HepG2 (cell line): ENCODE results near the gene PHF14. TPM values are rescaled to one million over a fixed set of nuclear protein-coding genes. Genes with fewer than 3 reads are reported as not detected.

ENCODE experiments used
- AGO2 ChIP-seq: fragments of 200-400 bp; formaldehyde crosslinking; optimal IDR thresholded peaks from 2 replicates; pipeline ENCODE3; 2017; ENCODE audit warnings: mild to moderate bottlenecking, low read depth, low read length, moderate library complexity
- ATRX ChIP-seq: sonication (generic); formaldehyde crosslinking; IDR thresholded peaks from 2 replicates; pipeline ENCODE4 v1.4.0; 2020; ENCODE audit warnings: missing genetic modification reagents, borderline replicate concordance
- DNMT3B ChIP-seq: conservative IDR thresholded peaks from 2 replicates; pipeline ENCODE4 v1.6.1; 2016; ENCODE audit warnings: missing biosample characterization, control low read depth
- HOXD1 ChIP-seq: sonication (generic); formaldehyde crosslinking; IDR thresholded peaks from 2 replicates; pipeline ENCODE4 v1.5.0; 2020; ENCODE audit warnings: missing genetic modification reagents
- IRF2 ChIP-seq: IDR thresholded peaks from 2 replicates; pipeline ENCODE4 v1.6.1; 2018; ENCODE audit warnings: missing genetic modification reagents, missing compliant biosample characterization
- KLF13 ChIP-seq: sonication (generic); formaldehyde crosslinking; IDR thresholded peaks from 2 replicates; pipeline ENCODE4 v1.4.0; 2020; ENCODE audit warnings: mild to moderate bottlenecking, missing genetic modification reagents
- PRMT3 ChIP-seq: sonication (generic); formaldehyde crosslinking; IDR thresholded peaks from 2 replicates; pipeline ENCODE4 v1.8.1; 2022; ENCODE audit warnings: low read depth, mild to moderate bottlenecking, moderate library complexity, missing genetic modification reagents, borderline replicate concordance
- RBM39 ChIP-seq: fragments of 200-400 bp; formaldehyde crosslinking; IDR thresholded peaks from one replicate; pipeline ENCODE4 v1.6.1; 2018; ENCODE audit warnings: antibody characterized with exemption, mild to moderate bottlenecking, low read depth, low read length; ENCODE audit not compliant: poor library complexity, severe bottlenecking
- RELA ChIP-seq: sonication (generic); formaldehyde crosslinking; IDR thresholded peaks from 2 replicates; pipeline ENCODE4 v1.4.0; 2020; ENCODE audit warnings: missing genetic modification reagents
- RXRB ChIP-seq: IDR thresholded peaks from 2 replicates; pipeline ENCODE4 v1.6.1; 2016; ENCODE audit warnings: borderline replicate concordance, missing genetic modification reagents, missing compliant biosample characterization
- TBX2 ChIP-seq: sonication (generic); formaldehyde crosslinking; IDR thresholded peaks from 2 replicates; pipeline ENCODE4 v1.5.0; 2020; ENCODE audit warnings: missing genetic modification reagents, mild to moderate bottlenecking, borderline replicate concordance
- ZNF282 ChIP-seq: fragments of 450-650 bp; IDR thresholded peaks from 2 replicates; pipeline ENCODE4 v1.6.1; 2018; ENCODE audit not compliant: partially characterized antibody
- ZNF446 ChIP-seq: sonication (generic); formaldehyde crosslinking; IDR thresholded peaks from 2 replicates; pipeline ENCODE4 v1.5.0; 2020; ENCODE audit warnings: mild to moderate bottlenecking, missing genetic modification reagents
- ZNF619 ChIP-seq: sonication (generic); formaldehyde crosslinking; IDR thresholded peaks from 2 replicates; pipeline ENCODE4 v1.4.0; 2020; ENCODE audit warnings: mild to moderate bottlenecking, missing genetic modification reagents
- ZNF883 ChIP-seq: sonication (generic); formaldehyde crosslinking; IDR thresholded peaks from 2 replicates; pipeline ENCODE4 v1.5.1; 2020; ENCODE audit warnings: mild to moderate bottlenecking, missing genetic modification reagents; ENCODE audit errors: not compliant biosample characterization
- polyA plus RNA-seq, 8 experiments: library from polyadenylated mRNA; depleted of rRNA in 3 of 8; stranded (reverse) in 7 of 8; unstranded in 1 of 8; fragments of >200 nt; fragmentation: Illumina TruSeq in 4 of 8; extraction: Trizol in 4 of 8; gene quantifications; 2 replicates each; pipeline versions ENCODE4 v1.2.1 to v1.2.3, GENCODE V29; 2011 to 2016; ENCODE audit warnings: low read depth in 4 of 8, missing spikeins in 1 of 8, mixed read lengths in 1 of 8; ENCODE audit not compliant: insufficient read depth in 1 of 8
- total RNA-seq, 5 experiments: library from RNA; depleted of rRNA; stranded (reverse); fragments of >200 nt; fragmentation: Illumina TruSeq; extraction: Trizol; gene quantifications; 2 replicates each; pipeline ENCODE4 v1.2.3, GENCODE V29; 2016; ENCODE audit warnings: low read depth in 1 of 5
- TF ChIP-seq, protein P1 (sequence below): sonication (generic); formaldehyde crosslinking; IDR thresholded peaks from 2 replicates; pipeline ENCODE4 v1.4.0; 2020; ENCODE audit warnings: mild to moderate bottlenecking, missing genetic modification reagents
- TF ChIP-seq, protein P2 (sequence below): sonication (generic); formaldehyde crosslinking; IDR thresholded peaks from 2 replicates; pipeline ENCODE4 v1.9.0; 2021; ENCODE audit warnings: missing genetic modification reagents, mild to moderate bottlenecking, borderline replicate concordance
- TF ChIP-seq, protein P3 (sequence below): sonication (generic); formaldehyde crosslinking; IDR thresholded peaks from 2 replicates; pipeline ENCODE4 v1.4.0; 2020; ENCODE audit warnings: missing genetic modification reagents, borderline replicate concordance
- TF ChIP-seq, protein P4 (sequence below): sonication (generic); formaldehyde crosslinking; IDR thresholded peaks from 2 replicates; pipeline ENCODE4 v1.4.0; 2020; ENCODE audit warnings: mild to moderate bottlenecking, missing genetic modification reagents
- TF ChIP-seq, protein P5 (sequence below): sonication (generic); formaldehyde crosslinking; IDR thresholded peaks from 2 replicates; pipeline ENCODE4 v1.8.1; 2022; ENCODE audit warnings: mild to moderate bottlenecking, missing genetic modification reagents

The PHF14 gene
- total and polyA plus RNA-seq, 2 of the 13 experiments (the other 11 are each of a cell fraction or from before 2014, with no cell fraction given): 18.9 to 68.7 TPM

DNA sequence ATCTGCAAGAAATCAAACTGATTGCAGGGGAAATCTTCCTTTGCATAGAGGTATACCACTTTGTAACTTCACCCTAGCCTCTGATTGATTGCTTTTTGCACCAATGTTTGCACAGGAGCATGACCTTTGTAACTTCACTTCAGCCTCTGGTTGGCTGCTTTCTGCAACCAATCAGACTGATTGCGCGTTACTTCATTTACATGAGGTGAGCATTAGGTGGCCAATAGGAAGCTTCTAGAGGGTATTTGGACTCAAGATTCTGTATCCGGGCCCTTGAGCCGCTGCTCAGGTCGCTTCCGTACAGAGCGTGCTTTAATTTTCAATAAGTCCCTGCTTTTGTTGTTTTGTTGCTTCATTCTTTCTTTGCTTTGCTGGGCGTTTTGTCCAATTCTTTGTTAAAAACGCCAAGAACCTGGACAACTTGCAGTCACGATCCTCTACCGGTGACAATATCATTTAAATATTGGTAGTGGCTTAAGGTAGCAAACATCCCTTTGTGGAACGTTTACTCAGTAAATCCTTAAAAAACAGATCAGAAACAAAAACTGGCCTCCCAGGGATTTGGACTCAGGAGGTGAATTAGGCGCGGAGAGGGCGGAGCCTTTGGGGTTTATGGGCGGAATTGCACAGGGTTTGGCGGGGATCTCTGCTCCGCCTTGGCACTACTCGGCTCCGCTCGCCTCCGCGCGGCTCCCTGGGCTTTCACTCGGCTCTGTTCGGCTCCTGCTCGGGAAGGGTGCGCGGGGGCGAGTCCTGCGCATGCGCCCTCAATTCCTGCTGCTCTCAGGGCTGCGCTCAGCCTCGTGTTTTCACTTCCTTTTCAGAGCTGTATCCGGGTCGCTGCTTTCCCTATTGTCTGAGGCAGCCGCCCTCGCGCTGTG is at the start of gene PHF14 (continued):
- TF ChIP-seq, protein P1, sequence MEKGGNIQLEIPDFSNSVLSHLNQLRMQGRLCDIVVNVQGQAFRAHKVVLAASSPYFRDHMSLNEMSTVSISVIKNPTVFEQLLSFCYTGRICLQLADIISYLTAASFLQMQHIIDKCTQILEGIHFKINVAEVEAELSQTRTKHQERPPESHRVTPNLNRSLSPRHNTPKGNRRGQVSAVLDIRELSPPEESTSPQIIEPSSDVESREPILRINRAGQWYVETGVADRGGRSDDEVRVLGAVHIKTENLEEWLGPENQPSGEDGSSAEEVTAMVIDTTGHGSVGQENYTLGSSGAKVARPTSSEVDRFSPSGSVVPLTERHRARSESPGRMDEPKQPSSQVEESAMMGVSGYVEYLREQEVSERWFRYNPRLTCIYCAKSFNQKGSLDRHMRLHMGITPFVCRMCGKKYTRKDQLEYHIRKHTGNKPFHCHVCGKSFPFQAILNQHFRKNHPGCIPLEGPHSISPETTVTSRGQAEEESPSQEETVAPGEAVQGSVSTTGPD (CRISPR knock-in tag): no peak
- TF ChIP-seq RXRB (CRISPR knock-in tag) (peak; percentile 53; the same call in 1 of the 2 replicates), KLF13 (CRISPR knock-in tag) (no peak), RBM39 (peak; percentile 35), RELA (CRISPR knock-in tag) (no peak), DNMT3B (CRISPR knock-in tag) (0 out of 2 replicates have a peak, but pooled peaks have one; percentile 54), ZNF883 (CRISPR knock-in tag) (no peak), PRMT3 (CRISPR knock-in tag) (no peak), ZNF619 (CRISPR knock-in tag) (no peak; the same call in 1 of the 2 replicates), ZNF446 (CRISPR knock-in tag) (no peak), IRF2 (CRISPR knock-in tag) (peak; percentile 20; the same call in 1 of the 2 replicates), ZNF282 (no peak), HOXD1 (CRISPR knock-in tag) (peak; percentile 82), ATRX (CRISPR knock-in tag) (no peak), TBX2 (peak; percentile 66), AGO2 (peak; percentile 82)
- TF ChIP-seq, protein P2, sequence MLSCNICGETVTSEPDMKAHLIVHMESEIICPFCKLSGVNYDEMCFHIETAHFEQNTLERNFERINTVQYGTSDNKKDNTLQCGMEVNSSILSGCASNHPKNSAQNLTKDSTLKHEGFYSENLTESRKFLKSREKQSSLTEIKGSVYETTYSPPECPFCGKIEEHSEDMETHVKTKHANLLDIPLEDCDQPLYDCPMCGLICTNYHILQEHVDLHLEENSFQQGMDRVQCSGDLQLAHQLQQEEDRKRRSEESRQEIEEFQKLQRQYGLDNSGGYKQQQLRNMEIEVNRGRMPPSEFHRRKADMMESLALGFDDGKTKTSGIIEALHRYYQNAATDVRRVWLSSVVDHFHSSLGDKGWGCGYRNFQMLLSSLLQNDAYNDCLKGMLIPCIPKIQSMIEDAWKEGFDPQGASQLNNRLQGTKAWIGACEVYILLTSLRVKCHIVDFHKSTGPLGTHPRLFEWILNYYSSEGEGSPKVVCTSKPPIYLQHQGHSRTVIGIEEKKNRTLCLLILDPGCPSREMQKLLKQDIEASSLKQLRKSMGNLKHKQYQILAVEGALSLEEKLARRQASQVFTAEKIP (CRISPR knock-in tag): no peak
- TF ChIP-seq, protein P3, sequence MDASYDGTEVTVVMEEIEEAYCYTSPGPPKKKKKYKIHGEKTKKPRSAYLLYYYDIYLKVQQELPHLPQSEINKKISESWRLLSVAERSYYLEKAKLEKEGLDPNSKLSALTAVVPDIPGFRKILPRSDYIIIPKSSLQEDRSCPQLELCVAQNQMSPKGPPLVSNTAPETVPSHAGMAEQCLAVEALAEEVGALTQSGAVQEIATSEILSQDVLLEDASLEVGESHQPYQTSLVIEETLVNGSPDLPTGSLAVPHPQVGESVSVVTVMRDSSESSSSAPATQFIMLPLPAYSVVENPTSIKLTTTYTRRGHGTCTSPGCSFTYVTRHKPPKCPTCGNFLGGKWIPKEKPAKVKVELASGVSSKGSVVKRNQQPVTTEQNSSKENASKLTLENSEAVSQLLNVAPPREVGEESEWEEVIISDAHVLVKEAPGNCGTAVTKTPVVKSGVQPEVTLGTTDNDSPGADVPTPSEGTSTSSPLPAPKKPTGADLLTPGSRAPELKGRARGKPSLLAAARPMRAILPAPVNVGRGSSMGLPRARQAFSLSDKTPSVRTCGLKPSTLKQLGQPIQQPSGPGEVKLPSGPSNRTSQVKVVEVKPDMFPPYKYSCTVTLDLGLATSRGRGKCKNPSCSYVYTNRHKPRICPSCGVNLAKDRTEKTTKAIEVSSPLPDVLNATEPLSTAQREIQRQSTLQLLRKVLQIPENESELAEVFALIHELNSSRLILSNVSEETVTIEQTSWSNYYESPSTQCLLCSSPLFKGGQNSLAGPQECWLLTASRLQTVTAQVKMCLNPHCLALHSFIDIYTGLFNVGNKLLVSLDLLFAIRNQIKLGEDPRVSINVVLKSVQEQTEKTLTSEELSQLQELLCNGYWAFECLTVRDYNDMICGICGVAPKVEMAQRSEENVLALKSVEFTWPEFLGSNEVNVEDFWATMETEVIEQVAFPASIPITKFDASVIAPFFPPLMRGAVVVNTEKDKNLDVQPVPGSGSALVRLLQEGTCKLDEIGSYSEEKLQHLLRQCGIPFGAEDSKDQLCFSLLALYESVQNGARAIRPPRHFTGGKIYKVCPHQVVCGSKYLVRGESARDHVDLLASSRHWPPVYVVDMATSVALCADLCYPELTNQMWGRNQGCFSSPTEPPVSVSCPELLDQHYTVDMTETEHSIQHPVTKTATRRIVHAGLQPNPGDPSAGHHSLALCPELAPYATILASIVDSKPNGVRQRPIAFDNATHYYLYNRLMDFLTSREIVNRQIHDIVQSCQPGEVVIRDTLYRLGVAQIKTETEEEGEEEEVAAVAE (CRISPR knock-in tag): no peak
- TF ChIP-seq, protein P4, sequence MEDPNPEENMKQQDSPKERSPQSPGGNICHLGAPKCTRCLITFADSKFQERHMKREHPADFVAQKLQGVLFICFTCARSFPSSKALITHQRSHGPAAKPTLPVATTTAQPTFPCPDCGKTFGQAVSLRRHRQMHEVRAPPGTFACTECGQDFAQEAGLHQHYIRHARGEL: no peak
- TF ChIP-seq, protein P5, sequence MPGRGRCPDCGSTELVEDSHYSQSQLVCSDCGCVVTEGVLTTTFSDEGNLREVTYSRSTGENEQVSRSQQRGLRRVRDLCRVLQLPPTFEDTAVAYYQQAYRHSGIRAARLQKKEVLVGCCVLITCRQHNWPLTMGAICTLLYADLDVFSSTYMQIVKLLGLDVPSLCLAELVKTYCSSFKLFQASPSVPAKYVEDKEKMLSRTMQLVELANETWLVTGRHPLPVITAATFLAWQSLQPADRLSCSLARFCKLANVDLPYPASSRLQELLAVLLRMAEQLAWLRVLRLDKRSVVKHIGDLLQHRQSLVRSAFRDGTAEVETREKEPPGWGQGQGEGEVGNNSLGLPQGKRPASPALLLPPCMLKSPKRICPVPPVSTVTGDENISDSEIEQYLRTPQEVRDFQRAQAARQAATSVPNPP (CRISPR knock-in tag): no peak
